ENCODE measurements around the gene XKRX.

DNA sequence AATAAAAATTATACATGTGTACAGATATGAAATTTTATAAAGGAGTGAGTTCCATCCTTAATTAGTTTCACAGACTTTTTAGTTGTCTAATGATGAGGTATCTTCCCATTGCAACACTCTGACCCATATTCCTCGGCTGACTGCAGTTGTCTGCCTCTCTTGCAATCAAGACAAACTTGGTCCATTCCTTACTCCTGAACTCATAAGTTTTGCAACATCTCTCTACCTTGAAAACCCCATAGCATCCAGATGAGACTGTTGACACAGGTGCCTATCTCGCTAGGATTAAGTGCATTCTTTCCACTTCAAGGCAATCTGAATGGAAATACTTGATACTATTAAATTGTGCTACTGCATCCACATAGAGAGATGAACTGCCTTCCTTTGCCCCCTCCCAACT is 2.3 kb downstream of the XKRX start:
- TF ChIP-seq ZNF614 (CRISPR knock-in tag; IDR thresholded peaks at IDR 0.05; ENCODE audit: borderline replicate concordance) = no peak
- TF ChIP-seq ELF4 (CRISPR knock-in tag; IDR thresholded peaks at IDR 0.05; ENCODE audit: borderline replicate concordance) = no peak
- no peak for TF ChIP-seq ZFP36 (IDR thresholded peaks at IDR 0.05; ENCODE audit: borderline replicate concordance, low read depth, low read length, partially characterized antibody)
- no peak for TF ChIP-seq POLR2A (IDR thresholded peaks at IDR 0.05; ENCODE audit: insufficient read depth in 1 of 2, low read depth in 2 of 2, low read length in 2 of 2)
- no peak for TF ChIP-seq CREM (IDR thresholded peaks at IDR 0.05)
- TF ChIP-seq CREM (CRISPR knock-in tag; IDR thresholded peaks at IDR 0.05) = no peak
- TF ChIP-seq RNF2 (conservative IDR thresholded peaks at IDR 0.05; ENCODE audit: low read depth) = no peak
- TF ChIP-seq ZKSCAN5 (CRISPR knock-in tag; IDR thresholded peaks at IDR 0.05) = no peak
- TF ChIP-seq, protein P1, sequence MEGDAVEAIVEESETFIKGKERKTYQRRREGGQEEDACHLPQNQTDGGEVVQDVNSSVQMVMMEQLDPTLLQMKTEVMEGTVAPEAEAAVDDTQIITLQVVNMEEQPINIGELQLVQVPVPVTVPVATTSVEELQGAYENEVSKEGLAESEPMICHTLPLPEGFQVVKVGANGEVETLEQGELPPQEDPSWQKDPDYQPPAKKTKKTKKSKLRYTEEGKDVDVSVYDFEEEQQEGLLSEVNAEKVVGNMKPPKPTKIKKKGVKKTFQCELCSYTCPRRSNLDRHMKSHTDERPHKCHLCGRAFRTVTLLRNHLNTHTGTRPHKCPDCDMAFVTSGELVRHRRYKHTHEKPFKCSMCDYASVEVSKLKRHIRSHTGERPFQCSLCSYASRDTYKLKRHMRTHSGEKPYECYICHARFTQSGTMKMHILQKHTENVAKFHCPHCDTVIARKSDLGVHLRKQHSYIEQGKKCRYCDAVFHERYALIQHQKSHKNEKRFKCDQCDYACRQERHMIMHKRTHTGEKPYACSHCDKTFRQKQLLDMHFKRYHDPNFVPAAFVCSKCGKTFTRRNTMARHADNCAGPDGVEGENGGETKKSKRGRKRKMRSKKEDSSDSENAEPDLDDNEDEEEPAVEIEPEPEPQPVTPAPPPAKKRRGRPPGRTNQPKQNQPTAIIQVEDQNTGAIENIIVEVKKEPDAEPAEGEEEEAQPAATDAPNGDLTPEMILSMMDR (CRISPR knock-in tag; IDR thresholded peaks at IDR 0.05) = no peak
- TF ChIP-seq, protein P2, sequence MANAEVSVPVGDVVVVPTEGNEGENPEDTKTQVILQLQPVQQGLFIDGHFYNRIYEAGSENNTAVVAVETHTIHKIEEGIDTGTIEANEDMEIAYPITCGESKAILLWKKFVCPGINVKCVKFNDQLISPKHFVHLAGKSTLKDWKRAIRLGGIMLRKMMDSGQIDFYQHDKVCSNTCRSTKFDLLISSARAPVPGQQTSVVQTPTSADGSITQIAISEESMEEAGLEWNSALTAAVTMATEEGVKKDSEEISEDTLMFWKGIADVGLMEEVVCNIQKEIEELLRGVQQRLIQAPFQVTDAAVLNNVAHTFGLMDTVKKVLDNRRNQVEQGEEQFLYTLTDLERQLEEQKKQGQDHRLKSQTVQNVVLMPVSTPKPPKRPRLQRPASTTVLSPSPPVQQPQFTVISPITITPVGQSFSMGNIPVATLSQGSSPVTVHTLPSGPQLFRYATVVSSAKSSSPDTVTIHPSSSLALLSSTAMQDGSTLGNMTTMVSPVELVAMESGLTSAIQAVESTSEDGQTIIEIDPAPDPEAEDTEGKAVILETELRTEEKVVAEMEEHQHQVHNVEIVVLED (CRISPR knock-in tag; IDR thresholded peaks at IDR 0.05; ENCODE audit: borderline replicate concordance) = no peak
